Measurements from ENCODE around the gene DDC.

Gene DDC

DNA sequence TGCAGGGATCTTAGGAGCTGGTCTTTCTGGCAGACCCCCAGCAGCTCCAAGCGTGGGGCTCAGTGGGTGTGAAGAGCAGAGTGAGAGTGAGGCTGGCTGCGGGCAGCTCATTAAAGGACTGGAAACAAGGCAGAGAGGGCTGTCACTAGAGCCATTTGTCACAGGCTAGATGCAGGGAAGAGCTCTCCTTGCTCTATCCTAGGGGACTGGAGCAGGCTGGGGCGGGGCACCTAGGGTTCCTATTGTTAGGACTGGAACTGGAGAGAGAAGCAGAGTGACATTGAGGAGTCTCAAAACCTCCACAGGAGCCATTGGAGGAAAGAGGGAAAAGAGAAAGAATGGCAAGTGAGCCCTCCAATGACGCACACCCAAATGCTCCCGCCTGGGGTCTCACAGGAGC is 772 bp upstream of the DDC start:
- Histone ChIP-seq H3K4me2 (ENCODE audit: low read length) (no peak overlapping the region), H3K9ac (no peak overlapping the region), H3K36me3 (ENCODE audit: control insufficient read depth, insufficient read depth, low read length) (no peaks in the 10 kb centered on the region), H3K4me1 (peaks cover 21% of the 10 kb centered on the region), H3K79me2 (no peaks in the 10 kb centered on the region), H3K27ac (no peak overlapping the region), H2AFZ (peak overlapping the region; percentile 65), H3K4me3 (ENCODE audit: low read depth, low read length) (no peak overlapping the region), H3K27me3 (ENCODE audit: control insufficient read depth, insufficient read depth, low read length) (no peaks in the 10 kb centered on the region), H3K9me3 (ENCODE audit: control insufficient read depth, low read length) (no peaks in the 10 kb centered on the region)
- TF ChIP-seq, protein P1, sequence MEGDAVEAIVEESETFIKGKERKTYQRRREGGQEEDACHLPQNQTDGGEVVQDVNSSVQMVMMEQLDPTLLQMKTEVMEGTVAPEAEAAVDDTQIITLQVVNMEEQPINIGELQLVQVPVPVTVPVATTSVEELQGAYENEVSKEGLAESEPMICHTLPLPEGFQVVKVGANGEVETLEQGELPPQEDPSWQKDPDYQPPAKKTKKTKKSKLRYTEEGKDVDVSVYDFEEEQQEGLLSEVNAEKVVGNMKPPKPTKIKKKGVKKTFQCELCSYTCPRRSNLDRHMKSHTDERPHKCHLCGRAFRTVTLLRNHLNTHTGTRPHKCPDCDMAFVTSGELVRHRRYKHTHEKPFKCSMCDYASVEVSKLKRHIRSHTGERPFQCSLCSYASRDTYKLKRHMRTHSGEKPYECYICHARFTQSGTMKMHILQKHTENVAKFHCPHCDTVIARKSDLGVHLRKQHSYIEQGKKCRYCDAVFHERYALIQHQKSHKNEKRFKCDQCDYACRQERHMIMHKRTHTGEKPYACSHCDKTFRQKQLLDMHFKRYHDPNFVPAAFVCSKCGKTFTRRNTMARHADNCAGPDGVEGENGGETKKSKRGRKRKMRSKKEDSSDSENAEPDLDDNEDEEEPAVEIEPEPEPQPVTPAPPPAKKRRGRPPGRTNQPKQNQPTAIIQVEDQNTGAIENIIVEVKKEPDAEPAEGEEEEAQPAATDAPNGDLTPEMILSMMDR (IDR thresholded peaks at IDR 0.05) = no peak

DNA sequence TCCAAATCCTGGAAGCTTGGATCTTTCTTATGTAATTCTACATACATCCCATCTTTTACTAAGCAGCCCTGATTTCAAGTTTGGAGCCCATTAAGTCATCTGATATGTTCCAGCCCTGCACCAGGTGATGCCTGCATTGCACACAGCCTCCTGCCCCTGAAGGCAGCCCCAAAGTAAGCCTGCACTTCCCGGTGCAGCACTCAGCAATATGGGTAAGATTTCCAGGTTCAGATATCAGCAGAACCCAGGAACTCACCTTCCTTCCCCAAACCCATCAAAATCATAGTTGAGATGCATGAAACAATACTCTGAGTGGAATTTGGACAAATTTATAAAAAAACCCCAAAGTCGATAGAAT is 333 bp upstream of the DDC start:
- Histone ChIP-seq H3K36me3 (ENCODE audit: control insufficient read depth, insufficient read depth, low read length) (no peaks in the 10 kb centered on the region), H3K9ac (no peak overlapping the region), H3K4me2 (ENCODE audit: low read length) (no peak overlapping the region), H2AFZ (peak overlapping the region; percentile 65), H3K9me3 (ENCODE audit: control insufficient read depth, low read length) (no peaks in the 10 kb centered on the region), H3K4me3 (ENCODE audit: low read depth, low read length) (no peak overlapping the region), H3K79me2 (no peaks in the 10 kb centered on the region), H3K27me3 (ENCODE audit: control insufficient read depth, insufficient read depth, low read length) (no peaks in the 10 kb centered on the region), H3K4me1 (peaks cover 23% of the 10 kb centered on the region), H3K27ac (no peak overlapping the region)
- TF ChIP-seq, protein P1 (IDR thresholded peaks at IDR 0.05) = no peak

DNA sequence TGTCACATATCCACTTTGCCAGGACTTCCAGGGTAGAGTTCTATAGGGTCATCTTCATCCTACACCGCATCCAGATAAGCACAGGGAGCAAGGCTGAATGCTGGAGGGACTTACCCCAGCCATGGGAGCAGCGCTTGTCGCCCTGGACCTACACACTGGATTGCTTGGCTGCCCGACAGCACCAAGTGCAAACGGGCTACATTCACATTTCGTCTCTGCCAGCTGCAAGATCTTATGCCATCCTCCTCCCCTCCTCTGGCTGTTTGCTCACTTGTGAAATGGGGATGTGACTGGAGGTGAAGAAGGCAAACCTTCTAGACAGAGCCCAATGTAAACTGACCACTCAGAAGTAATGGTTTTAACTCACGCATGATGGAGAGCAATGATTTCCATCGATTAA is 1.0 kb downstream of the DDC start:
- no peak overlapping the region for H3K4me3 ChIP-seq (ENCODE audit: low read depth, low read length)
- no peak overlapping the region for H2AFZ ChIP-seq
- H3K9me3 ChIP-seq (ENCODE audit: control insufficient read depth, low read length) = no peaks in the 10 kb centered on the region
- no peaks in the 10 kb centered on the region for H3K79me2 ChIP-seq
- no peak overlapping the region for H3K9ac ChIP-seq
- H3K36me3 ChIP-seq (ENCODE audit: control insufficient read depth, insufficient read depth, low read length) = no peaks in the 10 kb centered on the region
- H3K4me1 ChIP-seq = peaks cover 31% of the 10 kb centered on the region
- no peaks in the 10 kb centered on the region for H3K27me3 ChIP-seq (ENCODE audit: control insufficient read depth, insufficient read depth, low read length)
- no peak overlapping the region for H3K27ac ChIP-seq
- H3K4me2 ChIP-seq (ENCODE audit: low read length) = no peak overlapping the region
- TF ChIP-seq, protein P1 (IDR thresholded peaks at IDR 0.05) = no peak

DNA sequence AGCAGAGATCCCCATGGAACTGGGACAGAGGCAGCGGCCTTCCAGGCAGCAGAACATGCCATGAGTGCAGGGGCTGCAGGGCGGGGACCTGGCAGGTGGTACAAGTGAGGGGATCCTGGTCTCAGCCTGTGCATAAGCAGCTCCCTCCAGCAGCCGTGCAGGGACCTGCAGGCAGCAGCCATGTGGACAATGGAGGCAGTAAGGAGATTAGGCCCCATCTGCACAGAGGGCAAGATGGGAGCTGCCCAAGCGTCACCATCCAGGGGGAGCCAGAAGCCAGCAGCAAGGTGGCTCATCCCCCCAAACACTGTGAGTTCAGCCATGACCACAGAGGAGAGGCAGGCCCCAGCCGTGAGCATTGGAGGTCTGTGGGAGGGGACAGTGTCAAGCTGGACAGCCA is 3.1 kb downstream of the DDC start:
- no peak overlapping the region for H3K9ac ChIP-seq
- TF ChIP-seq, protein P1 (IDR thresholded peaks at IDR 0.05) = no peak
- no peaks in the 10 kb centered on the region for H3K9me3 ChIP-seq (ENCODE audit: control insufficient read depth, low read length)
- no peaks in the 10 kb centered on the region for H3K27me3 ChIP-seq (ENCODE audit: control insufficient read depth, insufficient read depth, low read length)
- H3K79me2 ChIP-seq = no peaks in the 10 kb centered on the region
- H3K4me3 ChIP-seq (ENCODE audit: low read depth, low read length) = no peak overlapping the region
- no peaks in the 10 kb centered on the region for H3K36me3 ChIP-seq (ENCODE audit: control insufficient read depth, insufficient read depth, low read length)
- H3K4me1 ChIP-seq = peaks cover 42% of the 10 kb centered on the region
- peak overlapping the region; percentile 60 for H2AFZ ChIP-seq
- no peak overlapping the region for H3K27ac ChIP-seq
- no peak overlapping the region for H3K4me2 ChIP-seq (ENCODE audit: low read length)

- H2AFZ ChIP-seq = peak overlapping the region; percentile 7
- H3K4me1 ChIP-seq = peaks cover 52% of the 10 kb centered on the region
- no peaks in the 10 kb centered on the region for H3K36me3 ChIP-seq (ENCODE audit: control insufficient read depth, insufficient read depth, low read length)
- TF ChIP-seq, protein P1 (IDR thresholded peaks at IDR 0.05) = no peak
- H3K9ac ChIP-seq = no peak overlapping the region
- no peak overlapping the region for H3K4me3 ChIP-seq (ENCODE audit: low read depth, low read length)
- H3K27me3 ChIP-seq (ENCODE audit: control insufficient read depth, insufficient read depth, low read length) = no peaks in the 10 kb centered on the region
- no peak overlapping the region for H3K4me2 ChIP-seq (ENCODE audit: low read length)
- H3K79me2 ChIP-seq = no peaks in the 10 kb centered on the region
- no peaks in the 10 kb centered on the region for H3K9me3 ChIP-seq (ENCODE audit: control insufficient read depth, low read length)
- peak overlapping the region; percentile 68 for H3K27ac ChIP-seq
These were observed 4.3 kb downstream of the DDC start for GRCh38 chr7:50560865-50561351.
